NK-92 (cell line): Measurements from ENCODE around the gene FNDC10.
"Not testable (repeated sequence)": the region's sequence is repeated elsewhere in the genome, so short reads cannot be mapped to it uniquely, and the experiment has no call there.

Experiments
- DNase-seq: peaks from one replicate; lab custom pipeline; 2025; ENCODE audit not compliant: unreplicated experiment; lab: John Stamatoyannopoulos, UW

Gene FNDC10

DNA sequence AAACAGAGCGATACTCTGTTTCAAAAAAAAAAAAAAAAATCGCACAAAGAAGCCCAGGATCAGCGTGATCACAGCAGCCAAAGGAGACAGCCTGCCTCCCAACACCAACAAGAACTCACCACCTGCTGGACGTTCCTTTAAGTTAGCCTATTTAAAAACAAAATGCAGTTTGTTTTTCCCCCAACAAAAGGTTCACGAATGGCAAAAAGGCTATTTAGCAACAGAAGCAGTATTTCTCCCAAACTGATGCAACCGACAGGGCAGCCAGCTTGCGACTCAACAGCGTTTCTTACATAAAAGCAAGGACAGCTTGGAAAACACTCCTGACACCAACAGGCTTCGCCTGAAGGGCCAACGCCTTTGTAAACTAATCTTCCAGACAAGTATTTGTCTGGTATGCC, 32.0 kb downstream of the FNDC10 start:
- DNase-seq: no peak

DNA sequence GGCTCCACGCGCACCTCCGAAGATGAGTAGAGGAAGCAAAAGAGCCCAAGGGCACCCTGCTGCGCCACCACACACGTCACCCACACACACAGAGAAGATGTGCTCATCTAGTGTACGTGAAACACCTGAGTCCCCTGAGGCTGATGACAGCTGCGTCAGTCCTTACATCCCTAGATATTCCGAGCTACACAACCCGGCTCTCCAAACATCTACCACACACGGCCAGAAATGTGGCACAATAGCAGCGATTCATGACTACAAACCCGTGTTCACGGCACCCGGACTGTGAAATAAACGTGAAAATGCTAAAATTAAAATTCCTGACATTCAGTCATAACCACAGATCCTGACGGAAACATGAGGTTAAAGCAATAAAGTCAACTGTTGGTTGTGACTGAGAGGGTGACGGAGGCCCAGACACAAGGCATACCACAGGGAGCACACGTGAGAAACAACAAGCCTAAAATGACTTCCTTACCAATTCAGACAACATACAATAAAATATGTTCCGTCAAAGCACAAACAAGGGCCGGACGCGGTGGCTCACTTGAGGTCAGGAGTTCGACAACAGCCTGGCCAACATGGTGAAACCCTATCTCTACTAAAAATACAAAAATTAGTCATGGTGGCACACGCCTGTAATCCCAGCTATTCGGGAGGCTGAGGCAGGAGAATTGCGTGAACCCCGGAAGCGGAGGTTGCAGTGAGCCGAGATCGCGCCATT, 32.6 kb downstream of the FNDC10 start:
- no peak for DNase-seq

DNA sequence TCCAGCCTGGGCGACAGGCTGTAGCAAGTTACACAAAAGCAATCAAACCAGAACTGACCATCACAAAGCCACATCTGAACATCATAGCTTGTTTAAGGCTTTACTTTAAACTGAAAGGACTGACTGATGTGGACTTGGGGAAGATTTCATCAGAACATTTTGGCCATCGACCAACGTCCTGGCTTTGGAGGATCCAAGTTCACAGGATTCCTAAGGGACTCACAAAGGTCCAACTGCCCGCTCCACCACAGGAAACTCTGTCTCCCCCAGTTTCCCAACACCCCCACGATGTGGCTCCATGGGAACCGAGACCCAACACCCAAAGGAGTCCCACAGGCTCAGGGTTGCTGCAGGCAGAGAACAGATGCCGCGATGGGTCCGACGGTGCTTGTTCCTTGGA, 34.6 kb downstream of the FNDC10 start:
- no peak for DNase-seq

DNA sequence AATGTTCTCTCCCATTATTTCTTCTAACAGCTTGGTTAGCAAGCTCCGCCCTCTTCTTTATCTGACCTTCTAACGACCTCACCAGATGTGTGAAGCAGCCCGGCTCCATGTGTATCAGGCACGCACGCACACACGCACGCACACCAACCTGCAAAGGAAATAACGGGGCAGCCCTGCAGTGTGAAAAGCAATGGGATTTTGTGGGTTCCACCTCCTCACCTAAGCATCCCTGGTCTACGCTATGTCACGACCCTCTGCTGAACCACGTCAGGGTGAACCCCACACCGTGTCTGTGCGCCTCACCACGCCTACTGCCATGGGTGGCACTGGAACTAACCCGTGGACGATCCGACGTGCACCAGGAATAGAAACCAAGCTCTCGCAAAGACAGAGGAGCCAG, 35.7 kb downstream of the FNDC10 start:
- no peak for DNase-seq

DNA sequence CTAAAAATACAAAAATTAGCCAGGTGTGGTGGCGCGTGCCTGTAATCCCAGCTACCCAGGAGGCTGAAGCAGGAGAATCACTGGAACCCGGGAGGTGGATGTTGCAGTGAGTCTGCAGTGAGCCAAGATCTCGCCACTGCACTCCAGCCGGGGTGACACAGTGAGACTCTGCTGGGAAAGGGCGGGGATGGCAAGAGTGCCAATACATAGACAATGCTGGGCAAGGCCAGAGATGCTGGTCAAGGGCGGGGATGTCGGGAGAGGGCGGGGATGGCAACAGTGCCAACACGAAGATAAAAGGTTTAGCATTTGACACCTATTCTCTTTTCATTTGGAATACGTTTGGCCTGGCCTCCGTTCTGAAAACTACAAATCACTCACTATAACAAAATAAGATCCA, 36.2 kb downstream of the FNDC10 start:
- no peak for DNase-seq

DNA sequence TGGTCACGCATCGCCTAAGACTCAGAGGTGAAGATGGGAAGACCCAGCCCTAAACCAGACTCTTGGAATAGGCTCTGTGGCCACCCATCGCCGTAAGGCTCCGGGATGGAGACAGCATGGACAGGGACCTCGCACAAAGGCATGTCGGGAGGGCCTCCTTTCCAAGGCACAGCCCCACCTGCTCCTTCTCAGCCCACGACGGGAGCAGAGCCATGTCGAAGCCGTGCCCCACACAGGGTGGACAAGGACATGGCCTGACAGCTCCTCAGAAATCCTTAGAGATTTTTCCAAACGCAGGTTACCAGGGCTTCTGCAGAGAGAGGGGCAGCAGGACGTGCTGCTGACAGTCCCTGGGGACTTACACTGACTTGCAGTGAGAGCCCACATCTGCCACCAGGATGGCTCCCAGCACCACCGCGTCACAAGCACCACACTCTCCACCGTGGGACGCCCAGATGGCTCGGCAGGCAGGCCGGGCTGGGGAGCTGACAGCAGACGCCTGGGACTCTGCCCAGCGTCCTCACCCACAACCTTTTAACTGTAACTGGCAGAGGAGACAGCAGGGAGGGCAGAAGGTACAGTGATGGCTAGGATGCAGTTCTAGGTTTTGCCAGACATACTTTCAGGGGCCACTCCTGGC, 37.3 kb downstream of the FNDC10 start:
- no peak for DNase-seq

DNA sequence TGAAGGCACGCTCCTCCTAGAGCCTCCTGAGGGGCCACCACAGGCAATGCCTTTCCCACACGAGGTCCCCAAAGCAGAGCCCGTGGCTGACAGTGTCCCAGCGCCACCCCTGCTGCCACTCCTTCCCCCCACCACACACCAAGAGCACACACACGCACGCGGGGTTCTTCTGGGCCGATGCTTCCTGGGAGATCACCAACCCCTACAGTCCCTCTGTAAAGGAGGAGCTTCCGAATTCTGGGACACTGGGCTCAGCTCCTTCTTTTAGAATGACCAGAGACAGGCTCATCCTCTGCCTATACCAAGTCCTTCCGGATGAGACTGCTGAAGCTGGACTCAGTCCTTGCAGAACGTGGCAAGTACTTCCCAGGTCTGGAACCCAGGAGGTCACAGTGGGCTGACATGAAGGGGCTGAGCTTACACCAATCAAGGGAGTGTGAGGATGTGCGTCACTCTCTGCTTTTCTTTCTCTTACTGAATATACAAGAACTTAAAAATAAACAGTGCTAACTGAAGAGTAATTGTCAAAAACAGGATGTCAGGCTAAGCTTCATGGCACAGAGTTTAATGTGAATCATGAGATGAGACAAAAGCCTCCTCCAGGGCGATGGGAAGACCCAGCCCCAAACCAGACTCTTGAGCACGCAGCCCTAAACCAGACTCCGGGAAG, 38.0 kb downstream of the FNDC10 start:
- no peak for DNase-seq

DNA sequence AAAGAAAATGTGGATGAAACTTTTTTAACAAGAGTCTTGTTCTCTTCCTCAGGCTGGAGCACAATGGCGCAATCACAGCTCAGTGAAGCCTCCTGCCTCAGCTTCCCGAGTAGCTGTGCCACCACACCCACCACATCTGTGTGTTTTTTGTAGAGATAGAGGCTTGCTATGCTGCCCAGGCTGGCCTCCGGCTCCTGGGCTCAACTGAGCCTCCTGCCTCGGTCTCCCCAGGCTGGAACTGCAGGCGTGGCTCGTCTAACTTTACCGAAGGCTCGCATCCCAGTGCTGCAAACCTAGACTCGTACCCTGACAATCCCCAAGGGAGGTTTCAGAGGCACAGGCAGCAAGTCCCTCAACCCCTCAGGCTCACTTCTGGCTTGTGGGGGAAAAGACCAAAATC, 39.8 kb downstream of the FNDC10 start:
- DNase-seq: no peak

DNA sequence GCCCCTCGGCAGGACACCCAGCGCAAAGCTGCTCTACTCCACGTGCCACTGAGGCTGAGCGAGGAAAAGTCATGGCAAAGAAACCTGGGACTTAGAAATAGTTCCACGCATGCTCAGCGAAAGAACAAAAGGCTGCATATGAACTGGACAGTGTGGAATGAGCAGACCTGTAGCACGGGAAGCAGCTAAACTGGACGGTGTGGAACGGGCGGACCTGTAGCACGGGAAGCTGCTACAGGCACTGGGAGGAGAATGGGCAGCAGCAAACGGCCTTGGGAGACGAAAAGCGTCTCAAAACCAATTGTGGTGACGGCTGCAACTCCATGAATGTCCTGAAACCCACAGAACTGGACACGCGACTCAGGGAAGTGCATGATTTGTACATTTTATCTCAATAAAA, 40.9 kb downstream of the FNDC10 start:
- DNase-seq: no peak

DNA sequence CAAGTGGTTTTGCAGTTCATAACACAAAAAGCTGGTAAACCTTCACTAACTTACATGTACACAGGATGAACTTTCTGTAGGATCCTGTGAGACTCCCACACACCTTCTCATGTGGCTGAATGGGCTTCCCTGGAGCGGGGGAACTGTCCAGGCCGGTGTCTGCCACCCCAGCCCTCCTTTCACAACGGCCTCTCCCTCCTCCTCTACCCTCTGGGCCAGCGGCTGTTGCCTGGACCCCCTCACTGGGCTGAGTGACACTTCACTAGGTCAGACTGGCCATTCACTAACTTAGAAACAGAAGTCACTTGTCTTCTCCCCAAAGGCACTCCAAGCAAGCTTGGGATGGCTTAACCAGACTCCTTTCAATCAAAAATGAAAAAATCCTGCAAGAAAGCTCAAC, 41.3 kb downstream of the FNDC10 start:
- DNase-seq: no peak

DNA sequence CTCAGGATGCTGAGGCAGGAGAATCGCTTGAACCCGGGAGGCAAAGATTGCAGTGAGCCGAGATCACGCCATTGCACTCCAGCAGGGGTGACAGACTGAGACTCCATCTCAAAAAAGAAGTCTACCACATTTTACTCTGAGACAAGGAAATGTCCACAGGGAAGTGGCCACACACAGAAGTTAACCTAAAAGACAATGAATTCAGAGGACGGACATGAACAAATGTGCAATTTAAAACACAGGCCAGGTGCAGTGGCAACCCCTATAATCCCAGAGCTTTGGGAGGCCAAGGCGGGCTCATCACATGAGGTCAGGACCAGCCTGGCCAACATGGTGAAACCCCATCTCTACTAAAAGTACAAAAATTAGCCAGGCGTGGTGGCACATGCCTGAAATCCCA, 42.2 kb downstream of the FNDC10 start:
- DNase-seq: not testable (repeated sequence)

DNA sequence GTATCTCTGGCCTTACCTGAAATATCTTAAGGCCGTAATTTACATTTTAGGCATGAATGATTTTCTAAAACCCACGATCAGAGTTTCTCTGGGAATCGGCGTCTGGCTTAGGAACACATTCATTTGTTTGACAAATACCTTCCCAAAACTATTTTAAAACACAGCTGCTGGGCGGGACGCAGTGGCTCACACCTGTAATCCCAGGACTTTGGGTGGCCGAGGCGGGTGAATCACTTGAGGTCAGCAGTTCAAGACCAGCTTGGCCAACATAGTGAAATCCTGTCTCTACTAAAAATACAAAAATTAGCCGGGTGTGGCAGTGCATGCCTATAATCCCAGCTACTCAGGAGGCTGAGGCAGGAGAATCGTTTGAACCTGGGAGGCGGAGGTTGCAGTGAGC, 43.0 kb downstream of the FNDC10 start:
- DNase-seq: not testable (repeated sequence)

DNA sequence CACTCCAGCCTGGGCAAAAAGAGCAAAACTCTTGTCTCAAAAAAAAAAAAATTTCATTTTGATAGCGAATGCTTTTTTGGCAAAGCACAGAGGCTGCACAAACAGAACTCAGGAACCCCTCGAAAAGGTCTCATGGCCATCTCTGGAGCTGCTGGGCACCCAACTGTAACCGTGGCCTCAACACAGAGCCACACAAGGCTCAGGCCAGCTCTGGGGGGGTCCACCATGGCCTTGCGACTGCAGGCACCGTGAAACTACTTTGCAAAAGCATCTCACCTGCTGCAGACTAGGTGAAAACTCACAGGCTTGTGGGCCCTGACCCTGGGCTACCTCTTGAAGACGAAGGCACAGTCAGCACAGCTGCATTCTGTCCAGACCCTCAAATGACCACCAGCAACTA, 43.4 kb downstream of the FNDC10 start:
- no peak for DNase-seq

DNA sequence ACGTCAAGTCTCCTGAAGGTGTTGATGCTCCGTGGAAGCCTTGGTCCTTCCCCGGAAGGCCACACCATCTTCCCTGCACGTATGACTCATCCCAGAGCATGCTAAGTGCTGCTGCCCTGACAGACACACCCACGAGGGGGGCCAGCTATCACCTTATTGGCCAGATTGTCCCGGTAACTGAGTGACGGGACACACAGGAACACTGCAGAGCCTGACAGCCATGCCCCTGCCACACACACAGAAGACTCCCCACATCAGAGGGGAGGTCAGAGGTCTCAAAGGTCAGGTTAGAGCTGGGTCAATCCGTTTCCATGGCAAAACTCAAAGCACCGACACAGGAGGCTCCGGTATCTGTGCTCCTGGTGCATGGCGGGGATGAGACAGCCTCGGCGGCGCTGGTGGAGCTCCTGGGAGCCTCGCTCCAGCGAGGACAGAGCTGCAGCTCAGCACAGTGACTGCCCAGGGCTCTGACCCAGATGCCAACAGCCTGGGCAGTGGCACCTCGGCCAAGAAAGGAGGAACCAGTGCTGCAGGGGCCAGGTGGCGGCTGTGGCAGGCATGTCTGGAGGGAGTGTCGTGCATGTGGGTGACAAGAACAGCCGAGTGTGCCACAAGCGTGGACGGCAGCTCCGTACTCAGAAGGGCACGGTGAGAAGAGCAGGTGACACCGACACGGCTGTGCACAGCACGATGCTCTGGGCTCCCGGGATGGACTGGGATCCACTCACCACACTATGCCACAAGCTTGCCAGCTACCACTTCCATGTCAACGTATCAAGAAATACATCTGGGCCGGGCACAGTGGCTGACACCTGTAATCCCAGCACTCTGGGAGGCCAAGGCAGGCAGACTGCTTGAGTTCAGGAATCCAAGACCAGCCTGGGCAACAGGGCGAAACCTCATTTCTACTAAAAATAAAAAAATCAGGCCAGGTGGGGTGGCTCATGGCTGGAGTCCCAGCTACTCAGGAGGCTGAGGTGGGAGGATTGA, 44.7 kb downstream of the FNDC10 start:
- no peak for DNase-seq

DNA sequence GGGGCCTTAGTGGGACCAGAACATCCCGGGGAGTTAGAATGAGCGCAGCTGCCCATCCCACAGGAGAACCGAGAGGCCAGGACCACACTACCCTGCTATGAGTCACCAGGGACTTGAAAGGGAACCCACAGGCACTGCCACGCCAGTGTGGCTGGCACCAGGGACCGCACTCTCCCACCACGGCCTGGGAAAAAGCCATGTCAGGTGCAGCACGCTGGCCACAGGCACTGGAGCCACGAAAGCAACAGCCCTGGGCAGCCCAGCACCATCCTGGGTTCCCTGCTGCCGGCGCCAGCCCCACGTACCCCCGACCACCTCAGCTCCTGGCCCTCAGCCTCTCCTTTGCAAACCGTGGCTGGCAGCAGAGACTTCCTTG, 45.4 kb downstream of the FNDC10 start:
- DNase-seq: no peak

DNA sequence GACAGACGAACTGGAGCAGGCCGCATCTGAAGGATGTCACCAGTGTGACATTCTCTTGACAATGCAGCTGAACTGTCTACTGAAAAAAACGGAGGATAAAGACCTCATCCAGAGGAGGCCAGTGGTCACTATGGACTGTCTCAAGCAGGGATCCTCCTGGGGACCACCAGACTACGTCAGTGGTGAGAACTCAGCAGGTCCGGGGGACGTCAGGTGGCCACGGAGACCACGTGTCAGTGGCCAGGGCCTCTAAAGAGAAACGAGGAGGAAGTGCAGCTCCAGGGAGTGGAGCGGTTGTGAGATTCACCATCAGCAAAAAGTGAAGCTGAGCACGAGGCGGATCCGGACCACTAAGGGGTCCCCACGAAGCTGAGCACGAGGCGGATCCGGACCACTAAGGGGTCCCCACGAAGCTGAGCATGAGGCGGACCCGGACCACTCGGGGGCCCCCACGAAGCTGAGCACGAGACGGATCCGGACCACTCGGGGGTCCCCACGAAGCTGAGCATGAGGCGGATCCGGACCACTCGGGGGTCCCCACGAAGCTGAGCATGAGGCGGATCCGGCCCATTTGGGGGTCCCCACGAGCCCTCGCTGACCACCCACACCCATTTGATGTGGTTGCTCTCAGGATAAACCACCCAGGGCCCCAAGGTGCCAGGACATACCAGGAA, 46.0 kb downstream of the FNDC10 start:
- no peak for DNase-seq

DNA sequence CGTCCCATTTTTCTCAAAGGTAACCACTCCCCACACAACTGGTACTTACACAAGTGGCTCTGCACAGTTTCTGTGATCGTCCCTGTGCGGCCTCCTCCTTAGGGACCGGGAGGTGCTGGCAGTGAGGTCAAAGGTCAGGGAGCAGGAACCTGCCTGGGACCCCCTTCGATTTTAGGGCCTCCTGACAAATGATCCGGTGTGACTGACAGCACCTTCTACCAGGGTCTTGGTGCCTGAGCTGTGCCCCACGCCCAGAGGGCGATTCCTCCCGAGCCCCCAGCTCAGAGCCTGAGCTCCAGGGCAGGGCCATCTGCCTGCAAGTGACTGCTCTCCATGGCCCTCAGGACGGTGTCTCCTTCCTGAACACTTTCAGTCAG, 47.7 kb downstream of the FNDC10 start:
- DNase-seq: no peak

DNA sequence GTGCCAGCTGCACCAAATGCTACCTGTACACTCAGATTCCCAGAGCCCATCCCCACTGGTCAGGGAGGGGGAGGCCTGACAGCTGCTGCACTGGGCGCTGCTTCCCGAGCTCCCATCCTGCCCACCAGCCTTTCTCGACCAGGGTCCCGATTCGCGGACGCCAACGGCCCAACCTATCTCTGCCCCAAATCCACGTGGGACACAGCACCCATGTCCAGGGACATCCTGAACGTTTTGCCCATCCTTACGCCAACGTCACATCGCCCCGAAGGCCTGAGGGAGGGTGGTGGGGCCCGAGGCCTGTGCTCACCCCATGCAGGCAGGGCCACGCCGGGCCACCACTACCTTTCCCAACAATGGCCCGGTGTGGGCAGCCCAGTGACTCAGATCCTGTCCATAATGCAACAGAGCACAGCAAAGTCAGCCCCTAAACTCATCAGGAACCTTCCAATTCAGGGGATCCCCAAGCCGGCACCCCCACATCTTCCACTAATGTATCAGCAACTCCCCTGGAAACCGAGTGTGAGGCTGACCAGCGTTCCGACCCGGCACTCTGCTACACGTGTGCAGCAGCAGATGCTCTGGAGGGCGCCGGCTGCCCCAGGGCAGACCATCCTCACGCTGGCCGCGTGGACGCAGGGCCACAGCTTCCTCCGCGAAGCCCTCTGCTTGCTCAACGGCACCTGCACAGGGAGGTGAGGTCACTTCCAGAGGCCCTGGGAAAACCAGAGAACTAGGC, 48.2 kb downstream of the FNDC10 start:
- no peak for DNase-seq

DNA sequence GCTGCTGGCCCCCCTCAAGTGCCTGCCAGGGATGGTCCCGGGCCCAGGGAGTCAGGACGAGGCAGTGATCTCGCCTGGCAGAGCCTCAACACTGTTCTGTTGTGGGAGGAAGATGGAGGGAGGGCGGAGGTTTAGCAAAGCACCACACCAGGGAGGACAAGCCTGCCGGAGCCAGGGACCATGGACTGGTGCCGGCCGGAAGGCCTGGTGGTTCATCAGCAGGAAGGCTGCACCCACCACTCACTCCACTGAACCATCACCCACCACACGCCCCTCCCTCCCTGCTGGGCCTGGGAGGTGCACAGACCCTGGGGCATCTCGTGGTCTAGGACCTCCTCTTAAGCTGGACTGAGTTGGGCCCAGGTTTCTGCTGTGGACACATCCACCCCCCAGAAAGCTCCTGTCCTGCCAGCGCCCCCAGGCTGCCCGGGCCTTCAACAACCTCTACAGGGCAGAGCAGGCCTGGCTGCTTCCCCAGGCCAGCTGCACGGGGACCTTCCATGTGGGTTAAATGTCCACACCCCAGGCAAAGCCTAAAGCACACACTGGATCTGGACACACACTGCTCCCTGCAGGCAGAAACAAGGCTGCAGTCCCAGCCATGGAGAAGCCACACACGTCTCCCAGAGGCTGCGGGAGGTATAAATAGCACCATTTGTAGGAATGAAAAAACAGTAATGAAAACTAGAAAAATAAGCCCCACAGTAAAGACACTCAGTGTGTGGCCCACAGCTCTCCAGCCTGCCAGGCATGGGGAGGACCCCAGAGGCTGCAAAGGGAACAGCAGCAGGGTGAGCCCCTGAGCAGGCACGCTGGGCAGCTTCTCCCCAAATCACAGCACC, 49.1 kb downstream of the FNDC10 start:
- no peak for DNase-seq
